Neural progenitor cell (in vitro differentiated cells): ENCODE measurements around the gene UACA. TPM values are rescaled to one million over a fixed set of nuclear protein-coding genes. Genes with fewer than 3 reads are reported as not detected.

Source experiments
- DNase-seq: peaks from one replicate; pipeline ENCODE4 v3.0.0-alpha.2; 2016; ENCODE audit warnings: low spot score
- H2AFZ ChIP-seq: fragments of 200-600 bp; sonication (generic); replicated peaks from 2 replicates; pipeline ENCODE4 v1.6.1; 2016; ENCODE audit warnings: antibody characterized with exemption
- H3F3A ChIP-seq: fragments of 200-600 bp; sonication (generic); 2 replicates; pipeline ENCODE4 v1.6.1; 2016; ENCODE audit warnings: antibody characterized with exemption, low read depth
- H3K27ac ChIP-seq: fragments of 200-600 bp; sonication (generic); 2 replicates; pipeline ENCODE4 v1.5.1; 2016; ENCODE audit warnings: mild to moderate bottlenecking
- H3K27me3 ChIP-seq: fragments of 200-600 bp; sonication (generic); 2 replicates; pipeline ENCODE4 v1.6.1; 2016; ENCODE audit warnings: mild to moderate bottlenecking, moderate library complexity
- H3K36me3 ChIP-seq: fragments of 200-600 bp; sonication (generic); 2 replicates; pipeline ENCODE4 v1.5.1; 2016
- H3K4me1 ChIP-seq: fragments of 200-600 bp; sonication (generic); 2 replicates; pipeline ENCODE4 v1.6.1; 2016; ENCODE audit warnings: mixed run types
- H3K4me2 ChIP-seq: fragments of 200-600 bp; sonication (generic); 2 replicates; pipeline ENCODE4 v1.6.1; 2016
- H3K4me3 ChIP-seq: fragments of 200-600 bp; sonication (generic); 2 replicates; pipeline ENCODE4 v1.5.1; 2016
- H3K79me2 ChIP-seq: fragments of 200-600 bp; sonication (generic); 2 replicates; pipeline ENCODE4 v1.6.1; 2016; ENCODE audit warnings: low read depth
- H3K9ac ChIP-seq: fragments of 200-600 bp; sonication (generic); 2 replicates; pipeline ENCODE4 v1.6.1; 2016
- H3K9me3 ChIP-seq: fragments of 200-600 bp; sonication (generic); 2 replicates; pipeline ENCODE4 v1.5.1; 2016; ENCODE audit warnings: low read depth
- H4K20me1 ChIP-seq: fragments of 200-600 bp; sonication (generic); 2 replicates; pipeline ENCODE4 v1.6.1; 2016; ENCODE audit warnings: low read depth
- H3K27ac Mint-ChIP-seq: 3 replicates; pipeline ENCODE4 v1.8.0; 2021; ENCODE audit warnings: mixed read lengths
- H3K27me3 Mint-ChIP-seq: 2 replicates; pipeline ENCODE4 v1.8.0; 2022; ENCODE audit warnings: low read depth, mild to moderate bottlenecking, inconsistent platforms, moderate library complexity, mixed read lengths; ENCODE audit not compliant: insufficient read depth
- H3K36me3 Mint-ChIP-seq: 3 replicates; pipeline ENCODE4 v1.8.0; 2021; ENCODE audit warnings: mixed read lengths
- H3K4me1 Mint-ChIP-seq: 3 replicates; pipeline ENCODE4 v1.8.0; 2021; ENCODE audit warnings: mixed read lengths
- H3K4me3 Mint-ChIP-seq: 3 replicates; pipeline ENCODE4 v1.8.0; 2021; ENCODE audit warnings: mild to moderate bottlenecking, moderate library complexity, mixed read lengths
- H3K9me3 Mint-ChIP-seq: 3 replicates; pipeline ENCODE4 v1.8.0; 2020; ENCODE audit warnings: mixed read lengths
- EZH2 ChIP-seq: fragments of 200-600 bp; sonication (generic); IDR thresholded peaks from 2 replicates; pipeline ENCODE4 v1.6.1; 2017; ENCODE audit warnings: antibody characterized with exemption, mild to moderate bottlenecking, moderate library complexity
- EZH2phosphoT487 ChIP-seq: fragments of 200-600 bp; sonication (generic); IDR thresholded peaks from 2 replicates; pipeline ENCODE4 v1.6.1; 2017; ENCODE audit warnings: antibody characterized with exemption
- total RNA-seq: library from RNA; depleted of rRNA; stranded (reverse); fragments of >200 nt; gene quantifications from 2 replicates; pipeline ENCODE4 v1.2.3, GENCODE V29; 2015; ENCODE audit warnings: low replicate concordance
- TF ChIP-seq, protein P1 (sequence below): fragments of 200-600 bp; sonication (generic); IDR thresholded peaks from 2 replicates; pipeline ENCODE4 v1.5.1; 2017; ENCODE audit warnings: antibody characterized with exemption, mild to moderate bottlenecking

UACA gene
- total RNA-seq, 1 donor from 2014 or later: 70.0 TPM

DNA sequence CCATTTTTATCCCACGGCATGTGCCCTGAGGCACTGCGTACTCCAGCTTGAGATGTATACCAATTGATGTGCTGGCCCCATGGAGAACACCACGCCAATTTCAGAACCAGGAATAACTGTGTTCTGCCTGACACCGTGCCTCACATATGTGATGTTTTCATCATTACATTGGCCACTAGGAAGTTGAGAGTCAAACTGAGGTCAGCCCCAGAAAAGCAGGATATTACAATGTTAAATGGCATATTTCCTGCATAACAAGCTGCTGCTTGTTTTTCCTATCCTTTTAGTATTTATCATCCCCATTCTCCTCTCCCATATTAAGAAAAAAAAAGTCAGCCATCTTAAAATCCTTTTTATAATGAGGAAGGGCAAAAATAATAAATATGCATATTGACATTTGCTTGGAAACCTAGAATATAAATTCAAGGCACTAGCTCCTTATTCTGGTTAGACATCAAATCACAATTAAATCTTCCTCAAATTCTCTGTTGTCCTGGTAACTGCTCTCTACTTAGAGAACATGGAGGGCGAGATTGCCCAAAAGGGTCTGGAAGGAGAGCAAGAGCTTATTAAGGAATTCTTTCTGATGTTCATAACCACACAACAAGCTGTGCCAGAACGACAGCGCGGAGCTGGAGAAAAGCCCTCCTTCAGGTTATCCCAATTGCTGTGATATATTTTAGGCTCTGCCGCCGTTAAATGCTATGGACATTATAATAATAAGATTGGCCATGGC, 112.6 kb downstream of the UACA start:
- Mint-ChIP-seq H3K36me3 (peaks cover 3% of the 10 kb centered on the region), H3K4me3 (no peak overlapping the region), H3K4me1 (peaks cover 12% of the 10 kb centered on the region), H3K27me3 (no peaks in the 10 kb centered on the region), H3K9me3 (no peaks in the 10 kb centered on the region), H3K27ac (no peak overlapping the region)
- Histone ChIP-seq H3K27me3 (no peaks in the 10 kb centered on the region), H4K20me1 (no peaks in the 10 kb centered on the region), H3K9ac (no peak overlapping the region), H3K79me2 (no peaks in the 10 kb centered on the region), H2AFZ (no peak overlapping the region), H3K36me3 (peaks cover 2% of the 10 kb centered on the region), H3K4me1 (peaks cover 16% of the 10 kb centered on the region), H3F3A (peaks cover 6% of the 10 kb centered on the region), H3K4me3 (no peak overlapping the region), H3K9me3 (no peaks in the 10 kb centered on the region), H3K4me2 (no peak overlapping the region), H3K27ac (no peak overlapping the region)
- TF ChIP-seq, protein P1, sequence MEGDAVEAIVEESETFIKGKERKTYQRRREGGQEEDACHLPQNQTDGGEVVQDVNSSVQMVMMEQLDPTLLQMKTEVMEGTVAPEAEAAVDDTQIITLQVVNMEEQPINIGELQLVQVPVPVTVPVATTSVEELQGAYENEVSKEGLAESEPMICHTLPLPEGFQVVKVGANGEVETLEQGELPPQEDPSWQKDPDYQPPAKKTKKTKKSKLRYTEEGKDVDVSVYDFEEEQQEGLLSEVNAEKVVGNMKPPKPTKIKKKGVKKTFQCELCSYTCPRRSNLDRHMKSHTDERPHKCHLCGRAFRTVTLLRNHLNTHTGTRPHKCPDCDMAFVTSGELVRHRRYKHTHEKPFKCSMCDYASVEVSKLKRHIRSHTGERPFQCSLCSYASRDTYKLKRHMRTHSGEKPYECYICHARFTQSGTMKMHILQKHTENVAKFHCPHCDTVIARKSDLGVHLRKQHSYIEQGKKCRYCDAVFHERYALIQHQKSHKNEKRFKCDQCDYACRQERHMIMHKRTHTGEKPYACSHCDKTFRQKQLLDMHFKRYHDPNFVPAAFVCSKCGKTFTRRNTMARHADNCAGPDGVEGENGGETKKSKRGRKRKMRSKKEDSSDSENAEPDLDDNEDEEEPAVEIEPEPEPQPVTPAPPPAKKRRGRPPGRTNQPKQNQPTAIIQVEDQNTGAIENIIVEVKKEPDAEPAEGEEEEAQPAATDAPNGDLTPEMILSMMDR: no peak
- no peak for TF ChIP-seq EZH2phosphoT487
- TF ChIP-seq EZH2: no peak
- no peak for DNase-seq

DNA sequence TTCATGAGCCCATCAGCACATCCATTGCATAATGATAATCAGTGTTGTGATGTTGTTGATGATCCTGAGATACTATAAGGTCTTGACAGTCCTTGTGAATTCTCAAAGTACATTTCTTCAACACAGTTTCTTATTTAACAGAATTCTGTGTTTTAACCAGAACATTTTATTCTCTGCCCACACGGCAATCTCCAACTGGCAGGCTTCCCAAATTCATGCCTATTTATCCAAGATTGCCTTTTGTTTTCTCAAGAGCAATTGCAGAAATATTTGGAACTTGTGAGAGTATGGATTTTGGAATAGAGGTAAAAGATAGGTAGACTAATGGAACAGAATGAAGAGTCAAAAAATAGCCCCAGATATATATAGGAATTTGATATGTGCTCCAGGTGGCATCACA, 116.0 kb downstream of the UACA start:
- Histone ChIP-seq H2AFZ (no peak overlapping the region), H3K4me3 (no peak overlapping the region), H3K4me2 (no peak overlapping the region), H3K27me3 (no peaks in the 10 kb centered on the region), H3K27ac (no peak overlapping the region), H3K9ac (no peak overlapping the region), H3K4me1 (peaks cover 15% of the 10 kb centered on the region), H3K9me3 (no peaks in the 10 kb centered on the region), H4K20me1 (no peaks in the 10 kb centered on the region), H3K36me3 (no peaks in the 10 kb centered on the region), H3K79me2 (no peaks in the 10 kb centered on the region), H3F3A (no peaks in the 10 kb centered on the region)
- H3K27me3 Mint-ChIP-seq: no peaks in the 10 kb centered on the region
- no peak overlapping the region for H3K27ac Mint-ChIP-seq
- no peak for TF ChIP-seq EZH2
- no peak for TF ChIP-seq EZH2phosphoT487
- TF ChIP-seq, protein P1: no peak
- no peaks in the 10 kb centered on the region for H3K9me3 Mint-ChIP-seq
- no peak for DNase-seq
- no peaks in the 10 kb centered on the region for H3K36me3 Mint-ChIP-seq
- H3K4me1 Mint-ChIP-seq: peaks cover 15% of the 10 kb centered on the region
- H3K4me3 Mint-ChIP-seq: no peak overlapping the region

- Mint-ChIP-seq H3K9me3 (no peaks in the 10 kb centered on the region), H3K4me1 (peaks cover 6% of the 10 kb centered on the region), H3K27ac (no peak overlapping the region), H3K27me3 (no peaks in the 10 kb centered on the region), H3K4me3 (no peak overlapping the region), H3K36me3 (no peaks in the 10 kb centered on the region)
- TF ChIP-seq, protein P1: no peak
- no peak for TF ChIP-seq EZH2phosphoT487
- TF ChIP-seq EZH2: no peak
- no peak for DNase-seq
- Histone ChIP-seq H3K9ac (no peak overlapping the region), H3K27me3 (no peaks in the 10 kb centered on the region), H3K4me2 (no peak overlapping the region), H3K4me3 (no peak overlapping the region), H3F3A (no peaks in the 10 kb centered on the region), H3K36me3 (no peaks in the 10 kb centered on the region), H3K27ac (no peak overlapping the region), H3K4me1 (peaks cover 3% of the 10 kb centered on the region), H4K20me1 (no peaks in the 10 kb centered on the region), H2AFZ (no peak overlapping the region), H3K9me3 (no peaks in the 10 kb centered on the region), H3K79me2 (no peaks in the 10 kb centered on the region)
These were observed 117.2 kb downstream of the UACA start for GRCh38 chr15:70646169-70646568.
